Measurements from ENCODE around the gene GOT1. TPM values are rescaled to one million over a fixed set of nuclear protein-coding genes. Genes with fewer than 3 reads are reported as not detected.

GOT1 gene
- total RNA-seq, 1 experiment from 2014 or later = 65.7 TPM

GRCh38 chr10:99393683-99394082 lies 36.7 kb downstream of the GOT1 start:
- BruUV-seq (replicated peaks) = no TSS peak
- no peaks in the 10 kb centered on the region for H3K4me1 ChIP-seq (ENCODE audit: insufficient read depth, low read length, poor library complexity, severe bottlenecking)
- H3K27me3 ChIP-seq (replicated peaks; ENCODE audit: insufficient read depth, low read depth, low read length, poor library complexity) = no peaks in the 10 kb centered on the region
- ChIA-PET POLR2A (ENCODE audit: low non-redundant PET) (no interaction called here), CTCF (no interaction called here)
- no peaks in the 10 kb centered on the region for H3K9me3 ChIP-seq (ENCODE audit: low read depth, low read length, poor library complexity, severe bottlenecking)
- TF ChIP-seq, protein P1, sequence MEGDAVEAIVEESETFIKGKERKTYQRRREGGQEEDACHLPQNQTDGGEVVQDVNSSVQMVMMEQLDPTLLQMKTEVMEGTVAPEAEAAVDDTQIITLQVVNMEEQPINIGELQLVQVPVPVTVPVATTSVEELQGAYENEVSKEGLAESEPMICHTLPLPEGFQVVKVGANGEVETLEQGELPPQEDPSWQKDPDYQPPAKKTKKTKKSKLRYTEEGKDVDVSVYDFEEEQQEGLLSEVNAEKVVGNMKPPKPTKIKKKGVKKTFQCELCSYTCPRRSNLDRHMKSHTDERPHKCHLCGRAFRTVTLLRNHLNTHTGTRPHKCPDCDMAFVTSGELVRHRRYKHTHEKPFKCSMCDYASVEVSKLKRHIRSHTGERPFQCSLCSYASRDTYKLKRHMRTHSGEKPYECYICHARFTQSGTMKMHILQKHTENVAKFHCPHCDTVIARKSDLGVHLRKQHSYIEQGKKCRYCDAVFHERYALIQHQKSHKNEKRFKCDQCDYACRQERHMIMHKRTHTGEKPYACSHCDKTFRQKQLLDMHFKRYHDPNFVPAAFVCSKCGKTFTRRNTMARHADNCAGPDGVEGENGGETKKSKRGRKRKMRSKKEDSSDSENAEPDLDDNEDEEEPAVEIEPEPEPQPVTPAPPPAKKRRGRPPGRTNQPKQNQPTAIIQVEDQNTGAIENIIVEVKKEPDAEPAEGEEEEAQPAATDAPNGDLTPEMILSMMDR (conservative IDR thresholded peaks at IDR 0.05; ENCODE audit: low read depth, low read length) = no peak
- TF ChIP-seq EZH2 (IDR thresholded peaks at IDR 0.05; ENCODE audit: borderline replicate concordance, low read depth, low read length, poor library complexity, severe bottlenecking) = no peak
- DNase-seq (ENCODE audit: low spot score) = no peak
- H3K4me3 ChIP-seq (ENCODE audit: low read depth, low read length, poor library complexity, severe bottlenecking) = no peak overlapping the region
- intact Hi-C loops (cut with micrococcal nuclease; ENCODE audit: unreplicated experiment) = loop anchor here (2.0 kb wide), 1 partner anchor 317 kb away; no protein-coding TSS in a partner anchor
- H3K36me3 ChIP-seq (ENCODE audit: insufficient read depth, low read length, poor library complexity, severe bottlenecking) = peaks cover 18% of the 10 kb centered on the region
- no peak overlapping the region for H3K27ac ChIP-seq (ENCODE audit: low read depth, low read length, poor library complexity, severe bottlenecking)

DNA sequence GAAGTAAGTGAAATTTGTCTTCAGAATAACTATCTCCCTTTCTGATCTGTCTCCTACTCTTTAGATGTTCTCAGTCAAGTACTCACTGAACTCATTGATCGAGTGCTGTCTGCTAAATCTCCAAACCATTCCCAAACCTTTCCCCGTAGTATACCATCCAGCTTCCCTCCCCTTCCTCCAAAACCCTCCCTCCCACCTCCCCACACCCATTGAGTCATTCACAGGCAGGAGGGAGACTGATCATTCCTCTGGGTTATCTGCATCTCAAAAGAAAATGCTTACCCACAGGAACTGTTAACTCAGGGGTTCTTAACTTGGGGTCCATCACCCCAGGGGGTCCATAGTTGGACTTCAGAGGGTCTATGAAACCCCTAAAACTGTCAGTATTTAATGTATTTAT lies 37.4 kb downstream of the GOT1 start:
- no peaks in the 10 kb centered on the region for H3K9me3 ChIP-seq (ENCODE audit: low read depth, low read length, poor library complexity, severe bottlenecking)
- ChIA-PET CTCF (interaction anchor here (1.3 kb wide), 1 partner anchor 43 kb away, joined by 3 read pairs; no protein-coding TSS in a partner anchor), POLR2A (ENCODE audit: low non-redundant PET) (no interaction called here)
- no peak overlapping the region for H3K27ac ChIP-seq (ENCODE audit: low read depth, low read length, poor library complexity, severe bottlenecking)
- DNase-seq (ENCODE audit: low spot score) = no peak
- H3K27me3 ChIP-seq (replicated peaks; ENCODE audit: insufficient read depth, low read depth, low read length, poor library complexity) = no peaks in the 10 kb centered on the region
- intact Hi-C loops (cut with micrococcal nuclease; ENCODE audit: unreplicated experiment) = loop anchor here (2.0 kb wide), 1 partner anchor 318 kb away; no protein-coding TSS in a partner anchor
- BruUV-seq (replicated peaks) = no TSS peak
- TF ChIP-seq, protein P1 (conservative IDR thresholded peaks at IDR 0.05; ENCODE audit: low read depth, low read length) = no peak
- no peak for TF ChIP-seq EZH2 (IDR thresholded peaks at IDR 0.05; ENCODE audit: borderline replicate concordance, low read depth, low read length, poor library complexity, severe bottlenecking)
- H3K36me3 ChIP-seq (ENCODE audit: insufficient read depth, low read length, poor library complexity, severe bottlenecking) = peaks cover 15% of the 10 kb centered on the region
- no peaks in the 10 kb centered on the region for H3K4me1 ChIP-seq (ENCODE audit: insufficient read depth, low read length, poor library complexity, severe bottlenecking)
- H3K4me3 ChIP-seq (ENCODE audit: low read depth, low read length, poor library complexity, severe bottlenecking) = no peak overlapping the region

DNA sequence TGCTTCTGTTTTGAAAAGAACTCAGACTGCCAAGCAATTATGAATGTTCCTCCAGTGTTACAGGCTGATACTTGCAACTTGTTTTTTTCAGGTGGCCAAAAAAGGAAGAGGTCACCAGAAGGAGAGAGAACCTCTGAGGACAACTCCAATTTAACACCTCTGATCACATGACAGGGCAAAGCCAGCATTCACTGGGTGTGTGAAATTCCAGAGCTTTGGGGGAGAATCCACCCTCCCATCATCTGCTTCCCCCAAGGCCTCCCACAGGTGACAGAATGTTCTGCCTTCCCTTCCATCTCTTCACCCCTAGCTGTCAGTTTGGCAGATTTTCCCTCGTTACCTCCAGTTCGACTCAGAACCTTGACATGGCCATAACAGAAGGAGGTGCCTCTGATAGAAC lies 39.1 kb downstream of the GOT1 start:
- CTCF ChIA-PET = no interaction called here
- H3K27ac ChIP-seq (ENCODE audit: low read depth, low read length, poor library complexity, severe bottlenecking) = no peak overlapping the region

More for the DNA sequence above, 39.1 kb downstream of the GOT1 start:
- Histone ChIP-seq H3K27me3 (replicated peaks; ENCODE audit: insufficient read depth, low read depth, low read length, poor library complexity) (peaks cover under 1% of the 10 kb centered on the region), H3K9me3 (ENCODE audit: low read depth, low read length, poor library complexity, severe bottlenecking) (no peaks in the 10 kb centered on the region), H3K4me3 (ENCODE audit: low read depth, low read length, poor library complexity, severe bottlenecking) (no peak overlapping the region), H3K36me3 (ENCODE audit: insufficient read depth, low read length, poor library complexity, severe bottlenecking) (no peaks in the 10 kb centered on the region), H3K4me1 (ENCODE audit: insufficient read depth, low read length, poor library complexity, severe bottlenecking) (no peaks in the 10 kb centered on the region)
- intact Hi-C loops (cut with micrococcal nuclease; ENCODE audit: unreplicated experiment) = no loop called here
- POLR2A ChIA-PET (ENCODE audit: low non-redundant PET) = no interaction called here
- TF ChIP-seq, protein P1 (conservative IDR thresholded peaks at IDR 0.05; ENCODE audit: low read depth, low read length) = no peak
- no peak for TF ChIP-seq EZH2 (IDR thresholded peaks at IDR 0.05; ENCODE audit: borderline replicate concordance, low read depth, low read length, poor library complexity, severe bottlenecking)
- BruUV-seq (replicated peaks) = no TSS peak
- no peak for DNase-seq (ENCODE audit: low spot score)

Measured in A673 (cell line).